MG63 (cell line): ENCODE data around the gene ICAM4. TPM values are rescaled to one million over a fixed set of nuclear protein-coding genes. Genes with fewer than 3 reads are reported as not detected.

Experiments used
- total RNA-seq: library from RNA; depleted of rRNA; stranded (reverse); fragments of >200 nt; shearing (Covaris generic); gene quantifications from 2 replicates; pipeline ENCODE4 v1.2.3, GENCODE V29; 2014; ENCODE audit warnings: low replicate concordance; rRNA removed

Gene ICAM4
- total RNA-seq, 1 experiment from 2014 or later: not detected

Other genes with a start within 250 kb of the ICAM4 start
- gene SHFL, start 200.6 kb upstream of the ICAM4 start, total RNA-seq: 22.5 and 28.9 TPM in 2 replicates
- gene ANGPTL6, start 184.3 kb upstream of the ICAM4 start, total RNA-seq: not detected in 2 replicates
- gene PPAN, start 180.6 kb upstream of the ICAM4 start, total RNA-seq: 128 and 155 TPM in 2 replicates
- 2.0 and 5.9 TPM in 2 replicates for gene P2RY11, start 175.3 kb upstream of the ICAM4 start, total RNA-seq
- 677 and 743 TPM in 2 replicates for gene EIF3G, start 167.1 kb upstream of the ICAM4 start, total RNA-seq
- 73.4 and 138 TPM in 2 replicates for gene DNMT1, start 92.0 kb upstream of the ICAM4 start, total RNA-seq
- gene S1PR2, start 55.6 kb upstream of the ICAM4 start, total RNA-seq: 14.0 and 14.6 TPM in 2 replicates
- gene MRPL4, start 34.7 kb upstream of the ICAM4 start, total RNA-seq: 188 and 218 TPM in 2 replicates
- gene ICAM1, start 15.8 kb upstream of the ICAM4 start, total RNA-seq: 3.8 and 5.1 TPM in 2 replicates
- gene ICAM5, start 3.0 kb downstream of the ICAM4 start, total RNA-seq: not detected in 2 replicates
- 0.43 TPM in 1 of 2 replicates, not detected in the other for gene ZGLP1, start 22.9 kb downstream of the ICAM4 start, total RNA-seq
- 30.8 and 43.8 TPM in 2 replicates for gene FDX2, start 29.1 kb downstream of the ICAM4 start, total RNA-seq
- gene RAVER1, start 46.6 kb downstream of the ICAM4 start, total RNA-seq: 21.0 and 30.3 TPM in 2 replicates
- 20.4 and 31.7 TPM in 2 replicates for gene ICAM3, start 52.7 kb downstream of the ICAM4 start, total RNA-seq
- gene TYK2, start 93.6 kb downstream of the ICAM4 start, total RNA-seq: 87.9 and 124 TPM in 2 replicates
- gene CDC37, start 116.6 kb downstream of the ICAM4 start, total RNA-seq: 485 and 519 TPM in 2 replicates
- gene PDE4A, start 133.6 kb downstream of the ICAM4 start, total RNA-seq: 3.1 and 5.5 TPM in 2 replicates
- gene KEAP1, start 216.4 kb downstream of the ICAM4 start, total RNA-seq: 172 and 247 TPM in 2 replicates
- gene S1PR5, start 230.5 kb downstream of the ICAM4 start, total RNA-seq: not detected in 2 replicates